Activated T-cell treated with anti-CD3 and anti-CD28 coated beads for 24 hours (primary cell): ENCODE measurements around the gene TRIM65.
"Not testable (repeated sequence)": the region's sequence is repeated elsewhere in the genome, so short reads cannot be mapped to it uniquely, and the experiment has no call there.

ENCODE experiments used
- DNase-seq: peaks from one replicate; pipeline ENCODE4 v3.0.0-alpha.2; 2020; ENCODE audit warnings: low read depth

The TRIM65 gene

DNA sequence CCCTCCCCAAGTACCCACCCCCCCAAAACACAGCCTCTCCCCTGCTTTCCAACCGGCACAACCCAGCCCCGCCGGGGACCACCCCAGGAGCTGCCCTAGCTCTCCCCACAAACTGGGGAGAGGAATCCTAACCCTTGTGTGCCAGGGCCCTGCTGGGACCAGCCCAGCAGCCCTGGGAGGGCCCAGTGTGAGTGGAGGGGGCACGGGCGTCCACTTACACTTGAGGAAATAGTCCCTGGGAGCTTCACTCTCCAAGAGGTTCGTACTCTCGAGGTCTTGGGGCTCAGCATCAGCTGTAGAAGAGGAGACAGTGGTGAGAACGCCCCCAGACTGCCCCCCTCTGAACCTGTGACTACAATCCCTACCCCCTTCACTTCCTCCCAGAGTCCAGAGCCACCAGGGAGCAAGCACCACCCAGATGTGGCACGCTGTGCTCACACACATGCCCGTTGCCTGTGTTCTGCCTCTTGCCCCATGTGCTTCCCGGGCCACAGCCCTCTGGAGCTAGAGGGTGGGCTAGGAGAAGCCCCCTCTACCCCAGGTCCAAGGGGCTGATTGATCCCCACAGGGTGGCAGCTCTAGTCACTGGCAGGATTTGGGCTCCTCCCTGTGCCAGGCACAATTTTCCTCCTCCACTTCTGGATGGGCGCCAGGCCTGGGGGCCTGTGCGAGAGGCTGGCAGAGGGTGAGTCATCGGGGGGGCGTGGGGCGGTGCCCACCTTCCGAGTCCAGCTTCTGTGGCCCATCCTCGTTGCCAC, 21.4 kb downstream of the TRIM65 start:
- no peak for DNase-seq

DNA sequence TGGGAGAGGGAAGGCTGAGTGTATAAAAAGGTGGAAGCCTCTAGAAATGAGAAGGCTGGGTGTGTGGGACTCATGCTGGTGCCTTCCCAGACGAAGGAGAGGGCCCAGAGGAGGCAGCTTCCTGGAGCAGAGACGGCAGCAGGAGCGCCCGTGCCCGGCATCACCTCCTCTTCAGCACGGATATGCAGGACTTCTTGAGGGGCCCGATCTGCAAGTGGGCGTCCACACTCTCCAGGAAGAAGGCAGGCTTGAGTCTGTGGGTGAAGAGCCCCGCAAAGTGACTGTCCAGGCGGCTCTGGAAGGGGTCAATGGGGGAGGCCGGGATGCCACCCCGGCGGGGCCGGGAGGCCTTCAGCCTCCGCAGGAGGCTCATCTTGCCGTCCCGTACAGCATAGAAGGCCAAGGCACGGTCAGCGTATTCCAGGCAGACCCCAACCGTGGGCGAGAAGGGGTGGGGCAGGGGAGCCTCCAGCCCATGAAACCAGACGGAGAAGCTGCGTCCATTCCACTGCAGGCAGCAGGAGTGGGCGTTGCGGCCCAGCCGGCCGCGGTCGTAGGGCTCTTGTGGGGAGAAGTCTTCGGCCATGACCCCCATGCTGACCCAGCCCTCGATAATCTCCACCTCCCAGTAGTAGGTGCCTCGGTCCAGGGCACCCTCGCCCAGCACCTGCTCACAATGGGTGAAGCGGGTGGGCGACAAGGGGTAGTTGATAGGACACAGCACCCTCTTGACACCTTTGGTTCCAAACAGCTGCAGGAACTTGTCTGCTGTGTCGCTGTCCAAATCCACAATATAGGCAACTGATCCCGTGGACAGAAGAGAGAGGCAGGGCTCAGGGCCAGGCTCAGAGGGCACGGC, 22.2 kb downstream of the TRIM65 start:
- DNase-seq, result no peak

DNA sequence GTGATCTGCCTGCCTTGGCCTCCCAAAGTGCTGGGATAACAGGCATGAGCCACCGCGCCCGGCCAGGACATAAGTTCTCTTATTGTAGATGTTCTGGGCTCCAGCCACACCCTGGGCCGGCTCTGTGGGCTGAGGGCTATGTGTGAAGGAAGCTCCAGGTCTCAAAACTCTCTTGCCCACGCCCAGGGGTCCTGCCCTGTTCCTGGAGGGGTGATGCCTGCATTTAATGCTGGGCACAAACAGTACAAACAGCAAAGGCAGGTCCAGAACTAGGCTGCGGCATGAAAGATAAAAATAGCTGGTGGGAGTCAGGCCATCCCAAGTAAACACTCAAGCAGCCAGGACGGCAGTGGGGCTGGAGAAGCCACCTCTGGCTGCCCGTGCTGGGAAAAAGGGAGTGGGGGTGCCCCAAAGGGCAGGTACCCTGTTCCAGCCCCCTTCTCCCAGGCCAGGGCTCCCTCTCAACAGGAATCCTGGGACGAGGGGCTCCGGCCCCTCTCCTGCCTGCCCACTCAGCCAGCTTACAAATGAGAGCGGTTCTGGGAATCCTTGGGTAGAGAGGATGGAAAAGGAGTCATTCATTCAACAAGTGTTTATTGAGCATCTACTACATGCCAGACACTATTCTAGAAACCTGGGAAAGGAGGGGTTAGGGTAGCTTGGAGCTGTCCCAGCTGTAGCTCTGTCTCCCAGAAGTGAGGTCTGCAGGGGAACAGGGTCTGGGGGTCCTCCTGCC, 23.0 kb downstream of the TRIM65 start:
- no peak for DNase-seq

DNA sequence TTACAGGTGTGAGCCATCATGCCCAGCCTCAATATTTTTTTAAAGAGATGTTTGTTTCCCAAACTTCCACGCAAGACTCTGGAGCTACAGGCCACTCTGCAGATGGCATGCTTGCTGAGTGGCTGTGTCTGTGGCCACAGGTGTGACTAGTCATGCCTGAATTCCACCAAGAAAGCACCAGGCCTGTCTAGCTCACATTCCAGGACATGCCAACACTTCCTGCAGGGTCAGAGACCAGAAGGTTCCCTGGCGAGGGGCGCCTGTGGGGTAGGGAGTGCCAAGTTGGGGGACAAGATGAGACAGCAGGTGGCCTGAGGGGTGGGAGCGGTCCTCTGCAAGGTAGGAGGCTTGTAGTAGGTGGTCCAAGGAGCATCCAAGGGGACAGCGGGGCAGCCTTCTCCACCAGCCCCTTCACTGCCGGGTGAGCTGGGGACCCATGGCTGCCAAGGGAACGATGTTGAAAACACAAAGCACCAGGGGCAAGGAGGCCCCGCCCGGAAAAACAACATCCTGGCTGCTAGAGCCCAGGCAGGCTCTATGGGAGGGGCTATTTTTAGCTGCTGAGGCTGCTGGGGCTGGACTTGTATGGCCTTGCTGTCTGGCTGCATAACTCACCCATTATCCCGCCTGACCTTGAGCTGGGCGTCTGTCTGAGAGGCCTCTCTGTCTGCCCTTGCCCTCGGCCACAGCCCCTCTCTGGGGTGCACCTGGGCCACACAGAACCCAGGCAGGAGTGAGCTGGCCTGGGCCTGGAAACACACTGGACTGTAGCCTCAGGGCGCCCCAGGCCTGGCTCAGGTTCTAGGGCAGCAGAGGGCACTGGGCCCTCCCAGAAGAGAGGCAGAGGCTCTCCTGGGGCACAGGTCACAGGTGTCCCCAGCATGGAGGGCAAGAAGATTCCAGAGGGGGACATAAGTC, 24.1 kb downstream of the TRIM65 start:
- DNase-seq, result peak; percentile 29

DNA sequence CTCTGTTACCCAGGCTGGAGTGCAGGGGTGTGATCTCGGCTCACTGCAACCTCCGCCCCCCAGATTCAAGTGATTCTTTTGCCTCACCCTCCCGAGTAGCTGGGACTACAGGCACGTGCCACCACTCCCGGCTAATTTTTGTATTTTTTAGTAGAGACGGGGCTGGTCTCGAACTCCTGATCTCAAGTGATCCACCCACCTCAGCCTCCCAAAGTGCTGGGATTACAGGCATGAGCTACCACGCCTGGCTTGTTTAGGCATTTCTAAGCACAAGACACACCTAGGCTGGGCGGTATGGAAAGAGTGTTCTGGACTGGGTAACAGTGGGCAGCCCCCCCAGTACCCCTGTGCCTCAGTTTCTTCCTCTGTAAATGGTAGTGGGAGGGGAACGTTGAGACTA, 26.5 kb downstream of the TRIM65 start:
- DNase-seq, result not testable (repeated sequence)

DNA sequence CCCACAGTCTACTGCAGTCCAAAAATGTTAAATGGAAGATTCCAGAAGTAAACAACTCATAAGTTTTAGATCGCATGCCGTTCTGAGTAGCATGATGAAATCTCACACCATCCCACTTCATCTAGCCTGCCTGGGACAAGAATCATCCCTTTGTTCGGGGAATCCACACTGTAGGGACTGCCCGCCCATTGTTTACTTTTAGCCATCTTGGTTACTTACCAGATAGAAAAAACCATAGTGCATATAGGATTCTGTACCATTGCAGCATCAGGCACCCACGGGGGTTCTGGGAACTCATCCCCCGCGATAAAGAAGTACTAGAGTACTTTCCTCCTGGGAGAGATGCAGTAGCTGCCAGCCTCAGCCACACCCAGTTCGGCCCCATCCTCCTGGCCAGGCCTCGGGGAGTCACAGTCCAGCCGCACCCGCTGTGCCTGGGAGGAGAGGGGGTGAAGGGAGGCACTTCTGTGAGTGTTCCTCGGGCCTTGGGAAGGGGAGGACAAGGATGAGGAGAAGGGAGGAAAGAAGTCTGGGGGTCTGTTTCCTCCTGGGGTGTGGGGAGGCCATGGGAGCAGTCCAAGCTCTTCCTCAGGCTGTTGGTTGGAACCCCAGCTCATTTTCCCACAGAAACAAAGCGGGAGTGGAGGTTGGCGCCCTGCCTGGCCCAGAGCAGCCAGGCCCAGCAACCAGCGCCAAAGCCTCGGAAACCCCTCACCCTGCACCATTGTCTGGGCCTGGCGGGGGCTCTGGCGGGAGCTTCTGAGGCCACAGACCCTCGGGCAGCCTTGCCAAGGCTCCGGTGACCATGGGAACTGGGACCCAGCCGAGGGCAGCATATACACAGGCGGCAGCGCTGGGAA, 27.2 kb downstream of the TRIM65 start:
- DNase-seq, result no peak

DNA sequence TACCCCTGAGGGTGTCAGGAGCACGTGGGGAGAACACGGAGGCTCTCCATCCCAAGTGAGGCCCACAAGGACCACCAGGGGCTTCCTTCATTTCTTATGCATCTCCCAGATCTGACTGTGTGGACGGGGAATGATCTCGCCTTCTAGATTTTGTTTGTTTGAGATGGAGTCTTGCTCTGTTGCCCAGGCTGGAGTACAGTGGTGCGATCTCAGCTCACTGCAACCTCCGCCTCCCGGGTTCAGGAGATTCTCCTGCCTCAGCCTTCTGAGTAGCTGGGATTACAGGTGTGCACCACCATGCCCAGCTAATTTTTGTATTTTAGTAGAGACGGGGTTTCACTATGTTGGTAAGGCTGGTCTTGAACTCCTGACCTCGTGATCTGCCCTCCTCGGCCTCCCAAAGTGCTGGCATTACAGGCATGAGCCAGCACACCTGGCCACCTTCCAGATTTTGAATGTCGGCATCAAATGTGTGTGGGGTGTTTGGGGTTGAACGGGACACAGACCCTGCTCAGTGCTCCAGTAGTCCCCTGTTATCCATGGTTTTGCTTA, 27.9 kb downstream of the TRIM65 start:
- not testable (repeated sequence) for DNase-seq

DNA sequence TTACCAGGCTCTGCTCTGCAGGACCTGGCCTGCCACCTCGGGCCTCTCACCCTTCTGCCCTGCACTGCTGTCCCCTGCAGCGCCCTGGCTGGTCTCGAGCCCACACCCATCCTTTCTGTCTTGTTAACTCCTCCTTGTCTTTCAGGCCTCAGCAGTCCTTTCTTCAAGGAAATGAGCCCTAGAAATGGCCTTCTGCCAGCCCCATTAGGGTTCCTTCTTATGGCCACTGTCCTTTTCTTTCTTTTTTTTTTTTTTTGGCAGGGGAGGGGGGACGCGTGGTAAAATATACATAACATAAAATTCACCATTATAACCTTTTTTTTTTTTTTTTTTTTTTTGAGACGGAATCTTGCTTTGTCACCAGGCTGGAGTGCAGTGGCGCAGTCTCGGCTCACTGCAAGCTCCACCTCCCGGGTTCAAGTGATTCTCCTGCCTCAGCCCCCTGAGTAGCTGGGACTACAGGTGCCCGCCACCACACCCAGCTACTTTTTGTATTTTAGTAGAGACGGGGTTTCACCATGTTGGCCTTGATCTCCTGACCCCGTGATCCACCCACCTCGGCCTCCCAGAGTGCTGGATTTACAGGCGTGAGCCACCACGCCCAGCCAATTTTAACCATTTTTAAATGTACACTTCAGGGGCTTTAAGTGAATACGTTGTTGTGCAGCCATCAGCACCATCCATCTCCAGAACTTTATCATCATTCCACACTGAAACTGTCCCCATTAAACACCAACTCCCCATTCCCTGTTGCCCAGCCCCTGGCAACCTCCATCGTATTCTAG, 31.2 kb downstream of the TRIM65 start:
- not testable (repeated sequence) for DNase-seq

DNA sequence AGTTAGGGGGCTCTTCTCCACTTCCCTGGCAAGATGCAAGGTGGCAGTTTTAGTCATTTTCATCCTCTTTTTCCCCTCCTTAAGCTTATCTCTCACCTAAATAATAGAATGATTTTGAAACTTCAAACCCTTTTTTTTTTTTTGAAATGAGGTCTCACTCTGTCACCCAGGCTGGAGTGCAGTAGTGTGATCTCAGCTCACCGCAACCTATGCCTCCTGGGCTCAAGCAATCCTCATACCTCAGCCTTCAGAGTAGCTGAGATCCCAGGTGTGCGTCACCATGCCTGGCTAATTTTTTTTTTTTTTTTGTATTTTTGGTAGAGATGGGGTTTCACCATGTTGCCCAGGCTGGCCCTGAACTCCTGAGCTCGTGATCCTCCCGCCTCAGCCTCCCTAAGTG, 31.9 kb downstream of the TRIM65 start:
- DNase-seq, result not testable (repeated sequence)

DNA sequence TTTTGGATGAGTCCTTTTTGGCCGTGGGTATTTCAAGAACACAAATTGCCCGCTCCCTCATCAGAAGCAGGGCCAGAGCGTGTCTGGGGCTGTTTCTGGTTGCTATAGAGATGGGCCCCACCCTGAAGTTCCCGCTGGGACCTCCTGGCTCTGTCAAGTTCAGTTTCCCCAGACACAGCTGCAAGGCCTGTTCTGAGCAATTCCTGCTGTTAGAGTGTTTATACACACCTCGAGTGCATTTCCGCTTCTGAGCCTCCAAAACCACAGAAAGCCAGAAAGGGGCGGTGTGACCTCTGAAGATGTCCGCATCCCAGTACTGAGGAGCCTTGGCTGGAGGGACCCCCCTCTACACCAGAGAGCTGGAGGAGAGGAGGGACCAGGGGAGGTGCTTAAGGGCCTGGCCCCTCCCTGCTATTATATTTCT, 32.3 kb downstream of the TRIM65 start:
- DNase-seq, result peak; percentile 28

DNA sequence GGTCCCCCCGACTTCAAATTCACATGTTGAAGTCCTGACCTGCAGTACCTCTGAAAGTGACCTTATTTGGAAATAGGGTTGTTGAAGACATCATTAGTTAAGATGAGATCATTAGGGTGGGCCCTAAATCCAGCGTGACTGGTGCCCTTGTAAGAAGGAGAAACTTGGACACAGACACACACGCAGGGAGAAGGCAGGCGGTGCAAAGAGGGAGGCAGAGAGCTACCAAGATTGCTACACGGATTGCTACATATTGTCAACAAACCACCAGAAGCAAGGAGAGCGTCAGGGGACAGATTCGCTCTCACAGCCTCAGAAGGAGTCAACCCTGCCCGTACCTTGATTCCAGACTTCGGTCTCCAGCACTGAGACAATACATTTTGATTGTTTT, 34.8 kb downstream of the TRIM65 start:
- no peak for DNase-seq

DNA sequence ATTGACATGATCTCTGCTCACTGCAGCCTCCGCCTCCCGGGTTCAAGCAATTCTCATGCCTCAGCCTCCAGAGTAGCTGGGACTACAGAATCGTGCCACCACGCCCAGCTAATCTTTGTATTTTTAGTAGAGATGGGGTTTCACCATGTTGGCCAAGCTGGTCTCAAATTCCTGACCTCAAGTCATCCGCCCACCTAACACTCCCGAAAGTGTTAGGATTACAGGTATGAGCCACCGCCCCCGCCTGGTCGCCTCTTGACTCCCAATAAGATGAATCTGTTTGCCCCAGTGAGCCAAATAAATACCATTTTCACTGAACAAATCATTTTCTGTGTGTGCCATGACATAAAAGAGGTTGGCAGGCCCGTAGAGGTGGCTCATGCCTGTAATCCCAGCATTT, 37.4 kb downstream of the TRIM65 start:
- not testable (repeated sequence) for DNase-seq

DNA sequence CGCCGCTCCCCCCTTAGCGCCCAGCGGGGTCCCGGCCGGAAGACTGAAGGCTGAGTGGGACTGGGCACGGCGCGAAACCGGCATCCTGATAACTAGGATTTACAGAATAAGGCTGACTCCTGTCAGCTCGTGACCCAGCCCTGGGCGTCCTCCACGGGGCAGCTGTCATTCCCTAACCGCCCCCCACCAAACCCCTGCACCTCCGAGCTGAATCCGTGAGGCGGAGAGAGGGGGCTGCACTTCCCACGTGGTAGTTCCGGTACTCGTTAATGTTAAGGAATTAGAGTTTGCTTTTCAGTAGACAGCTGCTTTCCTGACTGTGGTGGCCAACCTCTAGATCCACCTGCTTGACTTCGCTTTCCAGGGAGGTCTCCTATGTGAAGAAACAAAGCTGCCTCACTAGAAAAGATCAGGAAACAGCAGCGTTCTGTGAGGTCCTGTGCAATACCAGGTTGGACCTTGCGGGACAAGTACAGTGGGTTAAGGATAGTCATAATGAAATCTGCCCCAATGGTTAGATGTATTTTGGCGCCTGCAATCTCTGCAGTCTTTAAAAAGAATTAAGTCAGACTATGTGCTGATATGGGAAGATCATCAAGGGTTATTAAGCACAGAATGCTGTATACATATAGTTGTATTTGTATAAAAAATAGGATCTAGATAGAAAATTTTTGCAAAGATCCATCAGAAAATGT, 40.5 kb downstream of the TRIM65 start:
- DNase-seq, result no peak

DNA sequence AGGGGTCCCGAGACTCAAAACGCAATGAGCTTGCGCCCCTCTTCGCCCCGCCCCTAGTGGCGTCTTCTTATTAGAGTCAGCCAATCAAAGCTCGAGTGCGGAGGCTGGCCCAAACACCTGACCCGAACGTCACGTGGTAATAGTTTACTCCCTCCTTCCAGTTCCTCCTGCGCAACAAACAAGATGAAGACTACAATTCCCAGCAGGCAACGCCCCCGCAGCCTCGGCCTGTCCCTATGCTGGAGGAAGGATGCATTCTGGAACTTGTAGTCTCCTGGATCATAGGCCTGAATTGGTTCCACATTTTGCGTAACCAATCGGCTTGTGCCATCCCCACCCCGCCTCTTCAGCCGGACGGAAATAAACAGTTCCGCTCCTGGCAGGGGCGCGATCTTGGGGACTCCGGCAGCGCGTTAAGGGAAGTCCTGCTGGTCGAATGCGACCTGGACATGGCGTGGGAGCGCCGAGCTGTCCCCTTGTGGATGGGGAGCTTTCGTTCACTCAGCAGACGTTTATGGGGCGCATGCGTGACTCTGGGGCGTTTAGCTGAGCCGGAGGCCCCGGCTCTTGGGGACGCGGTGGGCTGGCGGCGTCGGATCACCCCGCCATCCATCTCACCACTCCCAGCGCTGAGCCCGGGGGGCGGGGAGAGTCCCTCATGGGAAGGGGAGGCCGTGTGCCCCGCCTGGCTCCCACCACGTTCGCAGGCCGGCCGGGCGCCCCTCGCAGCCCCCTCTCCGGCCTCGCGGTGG, 41.3 kb downstream of the TRIM65 start, which contains the start of gene WBP2:
Gene WBP2, minus strand, starts transcription at position 26 of the 752 bp plus-strand sequence. CDS start 38 bp downstream, outside the sequence.
- DNase-seq, result peak; percentile 95

DNA sequence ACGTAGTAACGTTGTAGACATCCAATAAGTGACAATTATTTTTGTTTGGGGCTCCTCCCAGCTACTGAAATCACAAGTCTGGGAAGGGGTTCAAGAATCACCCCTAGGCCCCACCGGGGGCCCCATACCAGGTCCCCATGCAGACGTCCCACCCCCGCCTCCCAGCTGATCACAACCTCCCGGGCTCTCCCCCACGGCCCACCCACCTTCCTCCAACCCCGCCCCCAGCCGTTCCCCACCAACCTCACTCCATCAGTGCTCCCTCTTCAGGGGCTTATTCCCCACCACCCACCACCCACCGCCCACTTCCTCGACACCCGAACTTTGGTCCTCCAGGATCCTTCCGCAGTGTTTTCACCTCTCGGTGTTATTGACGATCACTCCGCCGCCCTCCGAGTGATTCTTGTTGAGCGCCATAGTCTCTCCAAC, 41.9 kb downstream of the TRIM65 start:
- DNase-seq, result no peak

DNA sequence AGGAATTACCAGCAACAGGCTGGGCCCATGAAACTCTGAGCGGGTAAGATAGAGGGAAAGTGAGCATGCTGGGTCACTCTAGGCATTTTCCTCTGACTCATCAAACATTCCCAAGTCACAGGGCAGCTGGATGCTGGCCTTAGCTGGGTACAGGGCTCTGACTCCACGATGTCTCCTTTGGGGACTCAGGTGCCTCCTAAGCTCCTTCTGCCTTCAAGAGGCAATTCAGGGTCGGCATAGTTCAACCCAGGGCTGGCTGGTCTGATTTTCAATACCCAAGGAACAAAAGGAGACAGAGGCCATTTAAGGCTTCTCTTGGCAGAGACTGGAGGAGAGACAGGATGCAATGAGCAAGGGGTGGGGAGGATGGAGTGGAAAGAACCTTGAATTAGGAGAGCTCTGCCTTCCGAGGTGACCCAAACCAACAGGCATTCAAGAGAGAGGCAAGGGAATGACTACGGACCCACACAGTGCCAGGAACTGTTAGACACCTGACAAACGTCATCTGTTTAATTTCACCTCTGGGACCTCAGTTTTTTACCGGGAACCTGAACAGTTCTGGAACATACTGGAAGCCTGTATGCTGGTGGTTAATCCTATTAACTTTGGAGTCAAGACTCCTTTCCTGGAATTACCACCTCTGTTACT, 42.5 kb downstream of the TRIM65 start:
- DNase-seq, result no peak

DNA sequence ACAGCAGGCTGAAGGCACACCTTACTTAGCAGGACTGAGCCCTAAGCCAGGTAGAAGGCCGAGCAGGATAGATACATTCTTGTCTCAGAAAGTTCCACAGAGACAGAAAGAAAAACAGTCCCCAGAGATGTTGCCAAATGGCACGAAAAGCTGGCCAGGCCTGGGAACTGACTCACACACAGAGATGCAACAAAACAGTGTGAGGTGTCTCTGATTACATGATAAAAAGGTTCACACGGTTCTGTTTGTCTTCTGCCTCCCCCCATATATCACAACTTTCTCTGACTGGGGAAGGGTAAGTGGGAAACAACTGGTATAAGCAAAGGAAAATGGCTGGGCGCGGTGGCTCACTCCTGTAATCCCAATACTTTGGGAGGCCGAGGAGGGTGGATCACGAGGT, 43.3 kb downstream of the TRIM65 start:
- no peak for DNase-seq

DNA sequence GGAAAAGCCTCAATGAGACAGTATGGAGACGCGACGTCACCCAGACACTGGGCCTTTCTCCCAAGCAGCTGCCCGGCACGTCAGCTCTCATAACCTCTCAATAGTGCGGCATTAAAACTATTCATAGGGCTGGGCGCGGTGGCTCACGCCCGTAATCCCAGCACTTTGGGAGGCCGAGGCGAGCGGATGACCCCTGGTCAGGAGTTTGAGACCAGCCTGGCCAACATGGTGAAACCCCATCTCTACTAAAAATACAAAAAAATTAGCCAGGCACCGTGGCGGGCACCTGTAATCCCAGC, 45.1 kb downstream of the TRIM65 start:
- DNase-seq, result not testable (repeated sequence)
